Thyroid gland (tissue), 4 donors: Measurements from ENCODE around the gene FLOT2. TPM values are rescaled to one million over a fixed set of nuclear protein-coding genes. Genes with fewer than 3 reads are reported as not detected.

Experiments
- DNase-seq, 2 donors: peaks; one replicate each; pipeline ENCODE4 v3.0.0-alpha.2; 2019
- H3K27ac ChIP-seq, 3 donors: fragments of 200-600 bp; sonication (generic); 1 replicate in 2 of 3; 2 replicates in 1 of 3; pipeline ENCODE4 v1.5.1; 2016 to 2019; ENCODE audit warnings: mild to moderate bottlenecking in 1 of 3, moderate library complexity in 1 of 3
- H3K27me3 ChIP-seq: fragments of 200-600 bp; sonication (generic); one replicate; pipeline ENCODE4 v1.5.1; 2019
- H3K36me3 ChIP-seq, 2 donors: fragments of 200-600 bp; sonication (generic); one replicate each; pipeline ENCODE4 v1.5.1; 2016 to 2019
- H3K4me1 ChIP-seq, 2 donors: fragments of 200-600 bp; sonication (generic); one replicate each; pipeline ENCODE4 v1.5.1; 2017 to 2019
- H3K4me3 ChIP-seq, 3 donors: fragments of 200-600 bp; sonication (generic); replicated peaks in 1 of 3; 1 replicate in 2 of 3; 2 replicates in 1 of 3; pipeline ENCODE4 v1.5.1; 2016; ENCODE audit warnings: mild to moderate bottlenecking in 1 of 3
- H3K9me3 ChIP-seq: fragments of 200-600 bp; sonication (generic); one replicate; pipeline ENCODE4 v1.5.1; 2017
- POLR2A ChIP-seq, 2 donors: fragments of 450-650 bp; IDR thresholded peaks; one replicate each; pipeline ENCODE4 v1.6.1; 2017; ENCODE audit warnings: antibody characterized with exemption in 2 of 2, mild to moderate bottlenecking in 2 of 2, moderate library complexity in 1 of 2
- WGBS, 2 donors: methylation state at CpG; one replicate each; pipeline ENCODE4 v1.1.5; 2017; 5-methylcytosine and 5-hydroxymethylcytosine counted together
- intact Hi-C: fragments of 100-400 bp; cut with DNase I; formaldehyde crosslinking; loops from one replicate; pipeline ENCODE4 v1.15.1; 2023
- total RNA-seq, 4 donors: library from RNA; depleted of rRNA; stranded (reverse); fragments of >200 nt; gene quantifications; one replicate each; pipeline ENCODE4 v1.2.3, GENCODE V29; 2016
- TF ChIP-seq, protein P1 (sequence below), 6 experiments: fragments of 200-600 bp in 3 of 6; fragments of 450-650 bp in 3 of 6; sonication (generic) in 3 of 6; IDR thresholded peaks; one replicate each; pipeline ENCODE4 v1.5.1; 2016 to 2019; ENCODE audit warnings: antibody characterized with exemption in 6 of 6, mild to moderate bottlenecking in 2 of 6, inconsistent platforms in 1 of 6, moderate library complexity in 1 of 6

Gene FLOT2
- total RNA-seq, 4 donors from 2014 or later = 55.0 to 75.0 (median 62.7) TPM

DNA sequence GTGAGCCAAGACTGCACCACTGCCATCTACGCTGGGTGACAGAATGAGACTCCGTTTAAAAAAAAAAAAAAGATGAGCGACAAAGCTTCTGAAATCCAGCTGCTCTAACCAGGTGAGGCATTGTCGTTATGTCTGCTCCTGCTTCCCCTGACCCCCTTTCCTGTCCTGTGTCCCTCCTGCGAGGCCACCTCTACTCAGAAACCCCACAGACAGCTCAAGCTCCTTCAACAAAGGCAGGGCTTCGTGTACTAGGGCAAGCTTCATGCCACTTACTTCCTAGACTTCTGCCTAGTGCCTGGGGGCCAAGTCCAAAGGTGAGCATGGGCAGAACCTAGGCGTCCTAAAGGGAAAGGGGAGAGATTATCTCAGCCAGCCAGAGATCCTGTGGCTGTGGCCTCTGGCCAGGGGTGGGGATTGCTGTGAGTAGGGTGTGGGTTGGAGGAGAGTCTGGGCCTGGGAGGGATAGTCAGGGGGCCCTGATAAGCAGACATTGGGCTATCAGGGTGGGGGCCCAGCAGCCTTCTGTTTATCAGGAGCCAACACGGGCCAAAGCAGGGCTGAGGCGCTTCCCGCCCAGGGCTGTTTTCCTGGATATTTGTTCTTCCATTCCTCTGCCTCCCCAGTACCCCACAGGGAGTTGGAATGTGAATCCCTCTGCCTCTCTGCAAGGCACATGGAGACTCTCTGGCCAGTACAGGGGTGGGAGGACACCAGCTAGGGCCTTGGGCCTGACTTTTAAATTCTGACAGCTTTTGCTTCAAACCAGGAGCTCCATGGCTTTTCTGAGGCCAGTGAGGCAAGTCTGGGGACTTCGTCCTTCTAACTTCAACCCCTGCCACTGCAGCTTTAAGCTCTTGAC lies 32.3 kb downstream of the FLOT2 start:
- intact Hi-C loops = no loop called here
- H3K36me3 ChIP-seq = peaks cover 5% of the 10 kb centered on the region in 2 donors
- no peaks in the 10 kb centered on the region for H3K9me3 ChIP-seq
- no peak for TF ChIP-seq POLR2A (IDR thresholded peaks at IDR 0.05)
- TF ChIP-seq, protein P1, sequence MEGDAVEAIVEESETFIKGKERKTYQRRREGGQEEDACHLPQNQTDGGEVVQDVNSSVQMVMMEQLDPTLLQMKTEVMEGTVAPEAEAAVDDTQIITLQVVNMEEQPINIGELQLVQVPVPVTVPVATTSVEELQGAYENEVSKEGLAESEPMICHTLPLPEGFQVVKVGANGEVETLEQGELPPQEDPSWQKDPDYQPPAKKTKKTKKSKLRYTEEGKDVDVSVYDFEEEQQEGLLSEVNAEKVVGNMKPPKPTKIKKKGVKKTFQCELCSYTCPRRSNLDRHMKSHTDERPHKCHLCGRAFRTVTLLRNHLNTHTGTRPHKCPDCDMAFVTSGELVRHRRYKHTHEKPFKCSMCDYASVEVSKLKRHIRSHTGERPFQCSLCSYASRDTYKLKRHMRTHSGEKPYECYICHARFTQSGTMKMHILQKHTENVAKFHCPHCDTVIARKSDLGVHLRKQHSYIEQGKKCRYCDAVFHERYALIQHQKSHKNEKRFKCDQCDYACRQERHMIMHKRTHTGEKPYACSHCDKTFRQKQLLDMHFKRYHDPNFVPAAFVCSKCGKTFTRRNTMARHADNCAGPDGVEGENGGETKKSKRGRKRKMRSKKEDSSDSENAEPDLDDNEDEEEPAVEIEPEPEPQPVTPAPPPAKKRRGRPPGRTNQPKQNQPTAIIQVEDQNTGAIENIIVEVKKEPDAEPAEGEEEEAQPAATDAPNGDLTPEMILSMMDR (IDR thresholded peaks at IDR 0.05) = no peak
- no peak for DNase-seq
- H3K27ac ChIP-seq = no peak overlapping the region
- WGBS, 2 donors = 77 to 85% methylated on average over 11 of the region's 11 CpGs
- H3K4me1 ChIP-seq = no peaks in the 10 kb centered on the region
- no peak overlapping the region for H3K4me3 ChIP-seq
- H3K27me3 ChIP-seq = no peaks in the 10 kb centered on the region

DNA sequence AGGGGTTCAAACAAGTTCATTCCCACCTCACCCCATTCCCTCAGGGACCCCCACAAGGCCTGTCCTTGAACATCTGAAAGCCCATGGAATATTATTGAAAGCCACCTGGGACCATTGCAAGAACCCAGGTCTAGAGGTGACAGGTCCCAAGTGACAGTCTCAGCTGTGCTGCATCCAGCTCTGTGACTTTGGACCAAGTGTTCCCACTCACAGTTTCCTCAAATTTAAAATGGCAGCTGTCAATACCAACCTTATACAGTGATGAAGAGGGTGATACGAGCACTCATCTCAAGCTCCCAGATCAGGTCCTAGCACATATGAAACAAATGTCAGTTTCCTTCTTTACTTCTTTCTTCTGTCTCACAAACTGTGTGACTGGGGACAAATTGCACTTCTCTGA lies 33.6 kb downstream of the FLOT2 start:
- Histone ChIP-seq H3K27me3 (no peaks in the 10 kb centered on the region), H3K36me3 (peaks cover 7 to 9% of the 10 kb centered on the region in 2 donors), H3K27ac (no peak overlapping the region), H3K4me1 (no peaks in the 10 kb centered on the region), H3K4me3 (no peak overlapping the region), H3K9me3 (no peaks in the 10 kb centered on the region)
- intact Hi-C loops = no loop called here
- TF ChIP-seq, protein P1 (IDR thresholded peaks at IDR 0.05) = no peak
- TF ChIP-seq POLR2A (IDR thresholded peaks at IDR 0.05) = no peak
- WGBS, 2 donors = 96 to 100% methylated on average over 1 of the region's 1 CpG
- no peak for DNase-seq

DNA sequence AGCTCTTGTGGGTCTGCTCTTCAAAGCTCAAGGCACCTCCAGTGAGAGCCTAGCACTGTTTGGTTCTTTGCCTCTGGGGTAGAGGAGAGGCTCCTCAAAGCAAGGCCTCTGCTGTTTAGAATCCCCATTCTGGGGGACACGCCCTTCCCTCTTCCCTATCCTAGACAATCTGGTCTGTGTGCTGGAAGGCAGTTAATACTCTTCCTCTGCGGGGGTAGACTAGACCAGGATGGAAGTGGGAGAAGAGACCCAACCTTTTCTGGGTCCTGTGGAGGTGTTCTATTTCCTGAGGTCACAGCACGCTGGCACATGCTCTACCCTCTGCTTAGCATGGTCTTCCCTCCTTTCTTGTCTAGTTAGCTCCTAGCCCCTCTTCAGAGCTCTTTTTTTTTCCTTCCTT lies 35.0 kb downstream of the FLOT2 start:
- no peak for DNase-seq
- TF ChIP-seq, protein P1 (IDR thresholded peaks at IDR 0.05) = no peak
- TF ChIP-seq POLR2A (IDR thresholded peaks at IDR 0.05) = no peak
- WGBS, 2 donors = 94 to 98% methylated on average over 3 of the region's 3 CpGs
- H3K36me3 ChIP-seq = peaks cover 17 to 18% of the 10 kb centered on the region in 2 donors
- no peak overlapping the region for H3K4me3 ChIP-seq
- no peak overlapping the region for H3K27ac ChIP-seq
- no peaks in the 10 kb centered on the region for H3K4me1 ChIP-seq
- intact Hi-C loops = no loop called here
- H3K9me3 ChIP-seq = no peaks in the 10 kb centered on the region
- H3K27me3 ChIP-seq = no peaks in the 10 kb centered on the region

DNA sequence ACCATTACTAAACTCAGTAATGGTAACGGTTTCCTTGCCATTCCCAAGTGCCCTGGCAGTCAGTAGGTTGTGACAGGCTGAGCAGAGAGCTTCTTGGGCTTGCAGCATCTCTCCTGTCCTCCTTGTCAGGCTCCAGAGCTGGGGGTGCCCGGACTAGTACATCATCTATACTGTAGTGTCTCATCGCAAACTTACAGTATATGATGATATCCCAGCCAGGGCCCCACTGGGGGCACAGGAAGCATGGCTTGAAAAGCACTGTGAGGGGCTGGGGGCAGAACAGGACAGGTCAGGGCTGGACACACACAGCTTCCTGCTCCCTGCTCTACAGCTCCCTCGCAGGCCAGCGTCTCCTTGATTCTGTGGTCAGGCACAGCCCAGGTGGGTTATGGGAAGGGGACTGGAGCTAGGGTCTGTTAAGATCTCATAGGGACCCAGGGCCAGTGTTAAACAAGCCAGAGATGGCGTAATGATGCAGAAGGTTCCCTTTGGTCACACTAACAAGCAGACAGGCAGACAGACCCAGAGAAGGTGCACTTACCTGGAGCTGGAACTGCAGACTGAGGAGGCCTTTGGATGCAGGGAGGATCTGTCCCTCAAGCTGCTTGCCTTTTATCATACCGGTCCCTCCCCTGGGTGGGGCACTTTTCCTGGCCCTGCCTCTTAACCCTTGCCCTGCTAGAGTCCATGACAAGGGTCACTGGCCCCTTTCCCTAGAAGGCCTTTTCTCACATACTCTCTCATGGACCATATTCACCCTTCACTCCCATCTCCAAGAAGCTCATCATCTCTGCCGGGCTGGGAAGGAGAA lies 35.9 kb downstream of the FLOT2 start:
- intact Hi-C loops = no loop called here
- H3K4me1 ChIP-seq = no peaks in the 10 kb centered on the region
- H3K36me3 ChIP-seq = peaks cover 17 to 18% of the 10 kb centered on the region in 2 donors
- TF ChIP-seq, protein P1 (IDR thresholded peaks at IDR 0.05) = no peak
- no peak for TF ChIP-seq POLR2A (IDR thresholded peaks at IDR 0.05)
- WGBS, 2 donors = 69 to 72% methylated on average over 8 of the region's 8 CpGs
- no peaks in the 10 kb centered on the region for H3K9me3 ChIP-seq
- no peak overlapping the region for H3K27ac ChIP-seq
- no peak overlapping the region for H3K4me3 ChIP-seq
- H3K27me3 ChIP-seq = no peaks in the 10 kb centered on the region
- no peak for DNase-seq
